ENCODE data around the gene PSMC3IP. TPM values are rescaled to one million over a fixed set of nuclear protein-coding genes. Genes with fewer than 3 reads are reported as not detected.

Gene PSMC3IP
- polyA plus RNA-seq, 1 experiment: 3.4 TPM

DNA sequence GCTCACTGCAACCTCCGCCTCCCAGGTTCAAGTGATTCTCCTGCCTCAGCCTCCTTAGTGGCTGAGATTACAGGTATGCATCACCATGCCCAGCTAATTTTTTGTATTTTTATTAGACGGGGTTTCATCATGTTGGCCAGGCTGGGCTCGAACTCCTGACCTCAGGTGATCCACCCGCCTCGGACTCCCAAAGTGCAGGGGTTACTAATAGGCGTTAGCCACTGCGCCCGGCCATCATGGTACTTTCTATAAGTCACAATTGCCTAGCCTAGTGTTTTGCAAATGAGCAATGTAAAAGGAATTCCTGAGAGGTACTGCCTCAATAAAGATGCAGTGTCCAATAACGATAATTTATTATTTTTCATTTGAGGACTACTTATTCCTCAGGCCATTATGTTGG lies 13.9 kb upstream of the PSMC3IP start:
- Histone ChIP-seq H3K27me3 (ENCODE audit: control insufficient read depth, insufficient read depth, low read length) (no peaks in the 10 kb centered on the region), H3K36me3 (ENCODE audit: control insufficient read depth, insufficient read depth, low read length) (peaks cover 12% of the 10 kb centered on the region), H3K4me3 (ENCODE audit: low read depth, low read length) (no peak overlapping the region)
- no peak for DNase-seq (ENCODE audit: low read depth)
- no peak for TF ChIP-seq CTCF (IDR thresholded peaks at IDR 0.05; ENCODE audit: insufficient read depth, low read depth, low read length)
- ChIA-PET POLR2A (no interaction called here), CTCF (interaction anchor here (0.9 to 1.7 kb wide), 2 partner anchors 13 to 86 kb away, joined by 4 read pairs; no protein-coding TSS in a partner anchor)

DNA sequence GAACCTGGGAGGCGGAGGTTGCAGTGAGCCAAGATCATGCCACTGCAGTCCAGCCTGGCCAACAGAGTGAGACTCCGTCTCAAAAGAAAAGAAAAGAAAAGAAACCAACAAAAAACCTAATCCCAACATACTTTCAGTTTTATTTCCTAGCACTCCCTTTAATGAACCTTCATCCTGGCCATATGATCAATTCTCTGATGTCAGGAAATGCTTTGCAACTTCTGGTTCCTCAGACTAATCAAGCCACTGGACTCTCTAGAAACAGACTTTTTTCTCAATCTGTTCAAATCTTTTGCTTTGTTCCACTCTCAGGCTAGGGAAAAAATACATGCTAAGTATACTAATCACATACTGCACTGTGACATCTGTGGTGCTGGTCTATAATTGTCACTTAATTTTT lies 13.4 kb upstream of the PSMC3IP start:
- POLR2A ChIA-PET: no interaction called here
- H3K4me3 ChIP-seq (ENCODE audit: low read depth, low read length): no peak overlapping the region
- CTCF ChIA-PET: interaction anchor here (1.8 kb wide), 1 partner anchor 13 kb away, joined by 12 read pairs; the partner anchor contains the start of gene PSMC3IP
- no peak for DNase-seq (ENCODE audit: low read depth)
- no peaks in the 10 kb centered on the region for H3K27me3 ChIP-seq (ENCODE audit: control insufficient read depth, insufficient read depth, low read length)
- TF ChIP-seq CTCF (IDR thresholded peaks at IDR 0.05; ENCODE audit: insufficient read depth, low read depth, low read length): no peak
- H3K36me3 ChIP-seq (ENCODE audit: control insufficient read depth, insufficient read depth, low read length): peaks cover 15% of the 10 kb centered on the region

GRCh38 chr17:42586514-42587230 lies 9.1 kb upstream of the PSMC3IP start:
- Histone ChIP-seq H3K4me3 (ENCODE audit: low read depth, low read length) (no peak overlapping the region), H3K27me3 (ENCODE audit: control insufficient read depth, insufficient read depth, low read length) (no peaks in the 10 kb centered on the region), H3K36me3 (ENCODE audit: control insufficient read depth, insufficient read depth, low read length) (peaks cover 33% of the 10 kb centered on the region)
- no peak for DNase-seq (ENCODE audit: low read depth)
- TF ChIP-seq CTCF (IDR thresholded peaks at IDR 0.05; ENCODE audit: insufficient read depth, low read depth, low read length): no peak
- POLR2A ChIA-PET: no interaction called here
- CTCF ChIA-PET: interaction anchor here (1.1 to 3.9 kb wide), 3 partner anchors 8 to 138 kb away, joined by 3 to 29 read pairs (median 3); partner anchors contain the start of gene PSMC3IP

DNA sequence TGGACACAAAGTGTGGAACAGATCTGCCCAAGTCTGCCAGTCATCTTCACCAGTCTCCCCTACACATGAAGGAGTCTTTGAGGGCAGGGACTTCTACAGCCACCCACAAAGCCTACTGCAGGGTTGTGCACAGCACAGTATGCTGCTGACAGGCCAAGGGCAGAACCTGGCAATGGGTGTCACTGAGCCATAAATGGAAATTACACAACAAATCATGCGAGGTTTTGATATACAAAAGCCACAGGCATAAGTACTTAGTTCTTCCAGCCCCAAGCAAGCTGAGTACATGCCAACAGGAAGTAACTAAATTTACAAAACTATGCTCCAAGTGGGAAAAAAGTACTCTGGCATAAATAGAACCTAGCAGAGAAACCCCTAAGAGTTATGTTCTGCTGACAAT lies 7.8 kb upstream of the PSMC3IP start:
- no peak overlapping the region for H3K4me3 ChIP-seq (ENCODE audit: low read depth, low read length)
- no peak for DNase-seq (ENCODE audit: low read depth)
- ChIA-PET POLR2A (no interaction called here), CTCF (interaction anchor here (3.9 kb wide), 1 partner anchor 7 kb away, joined by 29 read pairs; the partner anchor contains the start of gene PSMC3IP)
- peaks cover 36% of the 10 kb centered on the region for H3K36me3 ChIP-seq (ENCODE audit: control insufficient read depth, insufficient read depth, low read length)
- H3K27me3 ChIP-seq (ENCODE audit: control insufficient read depth, insufficient read depth, low read length): no peaks in the 10 kb centered on the region
- TF ChIP-seq CTCF (IDR thresholded peaks at IDR 0.05; ENCODE audit: insufficient read depth, low read depth, low read length): no peak

GRCh38 chr17:42584880-42585279 lies 7.4 kb upstream of the PSMC3IP start:
- CTCF ChIA-PET: interaction anchor here (1.7 kb wide), 1 partner anchor 94 kb away, joined by 3 read pairs; no protein-coding TSS in a partner anchor
- H3K27me3 ChIP-seq (ENCODE audit: control insufficient read depth, insufficient read depth, low read length): no peaks in the 10 kb centered on the region
- no peak for DNase-seq (ENCODE audit: low read depth)
- peaks cover 38% of the 10 kb centered on the region for H3K36me3 ChIP-seq (ENCODE audit: control insufficient read depth, insufficient read depth, low read length)
- no peak overlapping the region for H3K4me3 ChIP-seq (ENCODE audit: low read depth, low read length)
- no peak for TF ChIP-seq CTCF (IDR thresholded peaks at IDR 0.05; ENCODE audit: insufficient read depth, low read depth, low read length)
- POLR2A ChIA-PET: no interaction called here

All from BJ (cell line).